ENCODE measurements around the gene TNFRSF21. TPM values are rescaled to one million over a fixed set of nuclear protein-coding genes. Genes with fewer than 3 reads are reported as not detected.

The TNFRSF21 gene
- total RNA-seq, 3 donors from 2014 or later, result 54.8 to 92.5 (median 75.4) TPM

DNA sequence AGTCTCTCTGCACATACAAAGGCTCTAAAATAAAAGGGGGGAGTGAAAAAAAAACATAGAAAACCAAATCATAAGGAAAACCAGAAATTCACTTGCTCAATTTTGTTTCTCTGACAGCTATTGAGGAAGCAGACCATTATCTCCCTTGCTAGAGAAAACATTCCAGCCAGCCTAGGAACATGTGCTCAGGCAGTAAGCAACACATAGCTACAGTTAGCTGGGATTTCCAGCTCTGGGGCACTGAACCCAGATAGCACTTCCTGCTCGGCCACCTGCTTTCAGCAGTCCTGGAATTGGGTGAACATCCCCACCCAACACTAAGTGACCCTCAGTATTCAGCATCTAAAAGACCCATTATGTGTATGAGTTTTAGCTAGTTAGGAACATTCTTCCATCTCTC, 61.3 kb downstream of the TNFRSF21 start:
- DNase-seq (no peak), ATAC-seq (peak; percentile 10)
- no peaks in the 10 kb centered on the region for H3K9me3 ChIP-seq
- intact Hi-C loops (cut with DNase I, micrococcal nuclease), result no loop called here
- peaks cover 11% of the 10 kb centered on the region for H3K4me1 ChIP-seq (ENCODE audit: low read depth)
- no peak overlapping the region for H3K4me3 ChIP-seq
- no peaks in the 10 kb centered on the region for H3K36me3 ChIP-seq (ENCODE audit: low read depth)
- TF ChIP-seq, protein P1, sequence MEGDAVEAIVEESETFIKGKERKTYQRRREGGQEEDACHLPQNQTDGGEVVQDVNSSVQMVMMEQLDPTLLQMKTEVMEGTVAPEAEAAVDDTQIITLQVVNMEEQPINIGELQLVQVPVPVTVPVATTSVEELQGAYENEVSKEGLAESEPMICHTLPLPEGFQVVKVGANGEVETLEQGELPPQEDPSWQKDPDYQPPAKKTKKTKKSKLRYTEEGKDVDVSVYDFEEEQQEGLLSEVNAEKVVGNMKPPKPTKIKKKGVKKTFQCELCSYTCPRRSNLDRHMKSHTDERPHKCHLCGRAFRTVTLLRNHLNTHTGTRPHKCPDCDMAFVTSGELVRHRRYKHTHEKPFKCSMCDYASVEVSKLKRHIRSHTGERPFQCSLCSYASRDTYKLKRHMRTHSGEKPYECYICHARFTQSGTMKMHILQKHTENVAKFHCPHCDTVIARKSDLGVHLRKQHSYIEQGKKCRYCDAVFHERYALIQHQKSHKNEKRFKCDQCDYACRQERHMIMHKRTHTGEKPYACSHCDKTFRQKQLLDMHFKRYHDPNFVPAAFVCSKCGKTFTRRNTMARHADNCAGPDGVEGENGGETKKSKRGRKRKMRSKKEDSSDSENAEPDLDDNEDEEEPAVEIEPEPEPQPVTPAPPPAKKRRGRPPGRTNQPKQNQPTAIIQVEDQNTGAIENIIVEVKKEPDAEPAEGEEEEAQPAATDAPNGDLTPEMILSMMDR (IDR thresholded peaks at IDR 0.05), result no peak

DNA sequence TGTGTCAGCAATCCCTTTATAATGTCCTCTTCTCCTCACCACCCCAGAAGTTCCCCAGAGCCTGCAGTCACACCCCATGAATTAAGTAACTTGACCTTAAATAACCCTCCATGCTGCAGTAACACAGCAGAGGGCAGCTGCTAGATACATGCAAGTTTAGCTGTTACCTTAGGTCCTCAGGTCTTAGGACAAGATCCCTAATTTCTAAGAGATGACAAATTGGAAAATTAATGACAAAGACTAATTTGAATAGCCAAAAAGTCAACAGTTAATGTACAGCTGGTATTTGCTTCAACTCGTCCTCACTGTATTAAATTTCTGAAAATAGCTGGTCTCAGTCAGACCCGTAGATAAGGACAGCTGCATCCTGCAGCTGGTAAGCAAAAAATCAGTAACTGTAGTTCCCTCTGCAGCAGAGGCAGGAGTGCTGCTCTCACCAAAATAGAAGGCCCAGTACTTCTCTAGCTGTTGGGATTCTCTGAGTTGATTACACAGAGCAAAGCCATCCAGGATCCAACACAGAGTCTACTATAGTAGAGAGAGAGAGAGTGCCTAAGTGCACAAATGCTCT, 62.4 kb downstream of the TNFRSF21 start:
- TF ChIP-seq, protein P1 (IDR thresholded peaks at IDR 0.05), result no peak
- intact Hi-C loops (cut with DNase I, micrococcal nuclease), result no loop called here
- Histone ChIP-seq H3K9me3 (no peaks in the 10 kb centered on the region), H3K36me3 (ENCODE audit: low read depth) (no peaks in the 10 kb centered on the region), H3K4me3 (no peak overlapping the region), H3K4me1 (ENCODE audit: low read depth) (peaks cover 17% of the 10 kb centered on the region)
- ATAC-seq (peak; percentile 49), DNase-seq (no peak)

DNA sequence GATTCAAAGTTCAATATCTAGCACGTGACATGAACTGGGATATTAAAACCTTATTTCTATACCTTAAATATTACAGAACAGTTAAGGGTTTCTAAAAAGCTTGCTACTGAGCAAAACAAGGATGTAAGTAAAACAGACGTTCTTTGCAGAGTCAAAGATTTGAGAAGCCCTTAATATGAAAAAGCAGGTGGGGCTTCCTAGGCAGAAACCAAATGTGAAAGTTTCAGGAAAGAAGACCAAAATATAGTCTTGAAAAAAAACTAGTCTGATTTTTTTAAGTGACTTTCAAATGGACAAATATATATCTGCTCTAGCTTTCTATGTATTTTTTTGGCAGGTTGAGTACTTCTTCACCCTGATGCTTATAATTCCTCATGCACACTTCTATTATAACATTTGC, 63.2 kb downstream of the TNFRSF21 start:
- TF ChIP-seq, protein P1 (IDR thresholded peaks at IDR 0.05), result no peak
- Histone ChIP-seq H3K36me3 (ENCODE audit: low read depth) (no peaks in the 10 kb centered on the region), H3K9me3 (no peaks in the 10 kb centered on the region), H3K4me1 (ENCODE audit: low read depth) (peaks cover 19% of the 10 kb centered on the region), H3K4me3 (no peak overlapping the region)
- DNase-seq (no peak), ATAC-seq (no peak)
- intact Hi-C loops (cut with DNase I, micrococcal nuclease), result no loop called here

DNA sequence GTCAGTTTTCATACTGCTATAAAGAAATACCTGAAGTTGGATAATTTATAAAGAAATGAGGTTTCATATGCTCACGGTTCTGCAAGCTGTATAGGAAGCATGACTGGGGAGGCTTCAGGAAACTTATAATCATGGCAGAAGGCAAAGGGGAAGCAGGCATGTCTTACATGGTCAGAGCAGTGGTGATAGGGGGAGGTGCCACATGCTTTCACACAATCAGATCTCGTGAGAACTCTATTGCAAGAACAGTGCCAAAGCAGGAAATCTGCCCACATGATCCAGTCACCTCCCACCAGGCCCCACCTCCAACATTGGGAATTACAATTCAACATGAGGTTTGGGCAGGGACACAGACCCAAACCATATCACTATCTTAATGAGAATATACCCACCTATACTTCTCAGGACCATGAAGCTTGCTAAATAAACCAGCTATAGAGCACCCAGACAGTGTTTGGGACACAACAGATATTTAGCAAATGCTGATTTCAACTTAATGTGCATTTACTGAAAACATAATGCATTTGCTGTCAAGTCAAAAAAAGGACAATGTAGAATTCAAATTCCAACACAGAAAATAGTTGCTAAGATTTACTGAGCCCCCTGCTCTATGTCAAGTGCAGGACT, 63.8 kb downstream of the TNFRSF21 start:
- H3K4me3 ChIP-seq, result no peak overlapping the region
- ATAC-seq, result no peak
- TF ChIP-seq, protein P1 (IDR thresholded peaks at IDR 0.05), result no peak
- H3K36me3 ChIP-seq (ENCODE audit: low read depth), result no peaks in the 10 kb centered on the region
- no peaks in the 10 kb centered on the region for H3K9me3 ChIP-seq
- H3K4me1 ChIP-seq (ENCODE audit: low read depth), result peaks cover 19% of the 10 kb centered on the region
- intact Hi-C loops (cut with DNase I, micrococcal nuclease), result no loop called here
- DNase-seq, result no peak

DNA sequence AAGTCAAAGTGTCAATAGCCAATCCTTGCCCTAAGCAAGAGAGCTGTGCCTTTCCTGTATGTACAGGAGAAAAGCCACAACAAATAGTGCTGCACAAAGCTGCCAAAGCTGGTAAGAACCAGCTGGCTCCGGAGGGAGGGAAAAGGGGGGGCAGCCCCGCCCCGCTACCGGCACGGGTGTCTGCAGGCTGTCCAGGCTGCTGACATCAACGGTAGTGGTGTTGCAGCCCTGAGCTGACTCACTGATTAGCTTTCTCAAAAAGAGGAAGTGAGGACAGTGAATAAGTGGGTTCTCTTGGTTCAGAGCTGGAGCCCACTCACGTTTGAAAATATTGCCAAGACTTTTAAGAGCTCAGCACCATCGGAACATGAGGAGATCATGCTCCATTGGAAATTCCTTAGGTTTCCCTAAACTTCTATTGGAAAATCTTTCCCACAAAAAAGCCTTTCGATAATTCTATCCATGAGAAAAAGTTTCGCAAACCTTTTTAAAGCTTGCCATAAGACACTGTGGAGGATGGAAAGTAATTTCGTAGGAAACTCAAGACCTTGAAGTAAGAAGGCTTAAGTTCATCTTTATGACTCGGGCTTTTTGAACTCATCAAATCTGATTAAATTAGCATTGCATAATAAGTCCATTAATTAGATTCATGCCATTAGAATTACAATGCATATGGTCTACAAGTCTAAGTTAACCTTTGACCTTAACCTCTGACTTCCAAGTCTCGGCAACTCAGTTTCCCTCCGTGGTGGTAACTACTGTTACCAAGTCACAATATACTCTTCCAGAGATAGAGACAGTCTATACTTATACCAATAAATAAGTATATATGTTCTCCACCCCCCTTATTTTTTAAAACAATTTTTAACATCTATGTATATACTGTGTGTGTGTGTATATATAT, 67.0 kb downstream of the TNFRSF21 start:
- Histone ChIP-seq H3K4me3 (no peak overlapping the region), H3K9me3 (no peaks in the 10 kb centered on the region), H3K36me3 (ENCODE audit: low read depth) (no peaks in the 10 kb centered on the region), H3K4me1 (ENCODE audit: low read depth) (peaks cover 19% of the 10 kb centered on the region)
- intact Hi-C loops (cut with DNase I, micrococcal nuclease), result no loop called here
- peak; percentile 98 for ATAC-seq
- TF ChIP-seq, protein P1 (IDR thresholded peaks at IDR 0.05), result no peak
- DNase-seq, result peak; percentile 92 to 93 (median 93)

Data from mucosa of descending colon (tissue), 3 donors.